HTERT RPE-1 (cell line): Measurements from ENCODE around the gene AFDN.

Experiments
- in situ Hi-C: fragments of 300-500 bp; cut with MboI; formaldehyde crosslinking; loops from 4 replicates; pipeline ENCODE4 v1.14.3; 2020; ENCODE audit warnings: low sequenced_read_pairs

AFDN gene, protein sequence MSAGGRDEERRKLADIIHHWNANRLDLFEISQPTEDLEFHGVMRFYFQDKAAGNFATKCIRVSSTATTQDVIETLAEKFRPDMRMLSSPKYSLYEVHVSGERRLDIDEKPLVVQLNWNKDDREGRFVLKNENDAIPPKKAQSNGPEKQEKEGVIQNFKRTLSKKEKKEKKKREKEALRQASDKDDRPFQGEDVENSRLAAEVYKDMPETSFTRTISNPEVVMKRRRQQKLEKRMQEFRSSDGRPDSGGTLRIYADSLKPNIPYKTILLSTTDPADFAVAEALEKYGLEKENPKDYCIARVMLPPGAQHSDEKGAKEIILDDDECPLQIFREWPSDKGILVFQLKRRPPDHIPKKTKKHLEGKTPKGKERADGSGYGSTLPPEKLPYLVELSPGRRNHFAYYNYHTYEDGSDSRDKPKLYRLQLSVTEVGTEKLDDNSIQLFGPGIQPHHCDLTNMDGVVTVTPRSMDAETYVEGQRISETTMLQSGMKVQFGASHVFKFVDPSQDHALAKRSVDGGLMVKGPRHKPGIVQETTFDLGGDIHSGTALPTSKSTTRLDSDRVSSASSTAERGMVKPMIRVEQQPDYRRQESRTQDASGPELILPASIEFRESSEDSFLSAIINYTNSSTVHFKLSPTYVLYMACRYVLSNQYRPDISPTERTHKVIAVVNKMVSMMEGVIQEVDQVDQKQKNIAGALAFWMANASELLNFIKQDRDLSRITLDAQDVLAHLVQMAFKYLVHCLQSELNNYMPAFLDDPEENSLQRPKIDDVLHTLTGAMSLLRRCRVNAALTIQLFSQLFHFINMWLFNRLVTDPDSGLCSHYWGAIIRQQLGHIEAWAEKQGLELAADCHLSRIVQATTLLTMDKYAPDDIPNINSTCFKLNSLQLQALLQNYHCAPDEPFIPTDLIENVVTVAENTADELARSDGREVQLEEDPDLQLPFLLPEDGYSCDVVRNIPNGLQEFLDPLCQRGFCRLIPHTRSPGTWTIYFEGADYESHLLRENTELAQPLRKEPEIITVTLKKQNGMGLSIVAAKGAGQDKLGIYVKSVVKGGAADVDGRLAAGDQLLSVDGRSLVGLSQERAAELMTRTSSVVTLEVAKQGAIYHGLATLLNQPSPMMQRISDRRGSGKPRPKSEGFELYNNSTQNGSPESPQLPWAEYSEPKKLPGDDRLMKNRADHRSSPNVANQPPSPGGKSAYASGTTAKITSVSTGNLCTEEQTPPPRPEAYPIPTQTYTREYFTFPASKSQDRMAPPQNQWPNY (N-terminal part only)

DNA sequence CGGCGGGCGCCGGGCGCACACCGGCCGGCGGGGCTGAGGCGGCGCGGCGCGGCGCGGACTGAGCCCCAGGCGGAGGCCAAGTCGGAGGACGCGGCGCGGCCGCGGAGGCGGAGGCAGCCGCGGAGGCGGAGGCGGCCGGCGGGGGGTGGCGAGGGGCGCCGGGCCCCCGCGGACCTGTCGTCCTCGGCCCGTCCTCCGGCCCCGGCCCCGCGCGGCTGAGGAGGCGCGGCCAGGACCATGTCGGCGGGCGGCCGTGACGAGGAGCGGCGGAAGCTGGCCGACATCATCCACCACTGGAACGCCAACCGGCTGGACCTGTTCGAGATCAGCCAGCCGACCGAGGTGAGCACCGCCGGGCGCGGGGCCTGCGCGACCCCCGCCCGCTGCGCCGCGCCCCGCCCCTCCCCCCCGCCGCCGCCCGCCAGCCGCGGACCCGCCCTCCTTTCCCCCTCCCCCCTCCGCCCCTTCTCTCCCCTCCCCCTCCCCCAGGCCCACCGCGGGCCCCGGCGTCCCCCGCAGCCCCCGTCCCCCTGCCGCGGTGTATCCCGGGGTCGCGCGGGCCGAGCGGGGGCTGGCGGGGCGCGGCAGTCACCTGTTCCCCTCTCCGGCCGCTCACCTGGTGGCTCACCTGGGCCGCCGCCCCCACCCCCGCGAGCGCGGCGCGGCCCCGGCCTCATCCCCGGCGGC, at the start of gene AFDN:
TSS of gene AFDN (plus strand) at position 16 of the 687 bp plus-strand sequence. CDS start at position 238, 222 bp downstream.
- in situ Hi-C loops = no loop called here

DNA sequence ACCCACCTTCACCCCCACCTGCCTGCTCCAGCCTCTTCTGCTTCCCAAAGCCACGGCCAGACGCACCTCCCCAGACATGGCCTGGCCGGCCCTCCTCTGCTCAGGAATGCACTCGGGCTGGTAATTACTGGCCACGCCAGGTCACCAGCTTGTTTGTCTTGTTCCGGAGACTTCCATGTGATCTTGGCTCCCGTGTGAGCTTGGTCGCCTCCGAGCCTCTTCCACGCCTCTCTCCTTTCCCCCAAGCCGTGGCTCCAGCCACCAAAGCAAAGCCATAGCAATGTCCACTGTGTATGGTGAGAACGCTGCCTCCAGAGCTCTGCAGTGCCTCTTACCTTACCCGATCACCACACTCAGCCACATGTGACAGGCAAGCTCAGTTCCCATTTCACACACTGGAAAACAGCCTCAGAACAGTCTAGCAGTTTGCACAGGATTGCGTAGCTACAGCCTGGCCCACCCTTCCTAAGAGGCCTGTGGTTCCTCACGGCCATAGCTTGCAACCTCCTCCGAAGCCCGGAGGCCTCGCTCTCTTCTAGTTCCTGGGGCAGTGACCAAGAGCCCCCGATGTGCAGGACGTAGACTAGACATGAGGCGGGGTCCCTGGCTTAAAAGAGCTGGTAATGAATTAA, 48.1 kb upstream of the AFDN start:
- in situ Hi-C loops = no loop called here

GRCh38 chr6:167779129-167779992, 47.4 kb upstream of the AFDN start:
- in situ Hi-C loops = no loop called here

GRCh38 chr6:167779993-167780655, 46.6 kb upstream of the AFDN start:
- in situ Hi-C loops = no loop called here

DNA sequence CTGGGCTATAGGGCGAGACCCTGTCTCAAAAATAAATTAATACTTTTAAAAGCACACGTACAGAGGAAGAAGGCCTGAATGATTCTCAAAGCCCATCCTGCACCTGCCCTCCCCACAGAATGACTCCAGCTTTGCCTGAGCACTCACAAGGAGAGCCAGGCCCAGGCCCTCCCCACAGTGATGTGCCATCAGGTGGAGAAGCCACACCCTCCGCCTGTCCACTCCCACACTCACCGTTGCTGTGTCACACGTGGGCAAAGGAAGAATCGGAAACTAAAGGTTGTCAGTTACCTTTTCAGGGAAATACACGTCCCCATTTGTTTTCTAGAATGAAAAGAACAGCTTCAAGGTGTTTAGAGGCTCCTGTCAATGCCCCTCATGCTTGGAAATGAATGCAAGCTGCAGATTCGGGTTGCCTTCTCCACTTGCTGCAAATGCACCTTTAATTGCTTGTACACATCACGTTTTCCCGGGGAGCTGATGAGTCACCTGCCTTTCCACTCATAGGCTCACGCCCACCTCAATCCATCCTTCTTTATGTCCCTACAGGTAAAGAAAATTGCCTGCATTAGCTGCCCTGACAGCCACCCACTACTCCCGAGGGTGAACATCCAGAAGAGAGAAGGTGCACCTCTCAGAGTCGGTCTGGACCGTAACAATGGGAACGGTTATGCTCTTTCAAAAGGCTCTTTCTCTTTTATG, 45.5 kb upstream of the AFDN start:
- in situ Hi-C loops = no loop called here

DNA sequence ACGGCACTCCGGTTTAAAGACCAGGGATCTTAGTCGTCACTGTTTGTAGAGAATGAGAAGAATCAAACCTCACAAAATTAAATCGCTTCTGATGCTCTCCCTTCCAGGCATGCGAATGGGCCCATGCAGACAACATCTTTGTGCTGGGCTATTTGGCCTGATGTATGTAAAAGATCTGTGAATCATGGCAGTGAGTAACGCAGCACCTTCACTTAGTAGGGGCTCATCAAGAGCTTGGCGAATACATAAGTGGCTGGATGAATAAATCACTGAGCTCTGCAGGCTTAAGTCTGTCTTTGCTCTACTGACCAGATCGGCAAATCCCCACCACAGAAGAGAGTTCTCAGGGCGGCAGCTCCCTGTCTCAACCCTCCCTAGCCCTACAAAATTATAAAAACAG, 44.8 kb upstream of the AFDN start:
- in situ Hi-C loops = no loop called here

- in situ Hi-C loops = no loop called here
Observed at GRCh38 chr6:167782698-167783517, 43.8 kb upstream of the AFDN start.

GRCh38 chr6:167786853-167787675, 39.6 kb upstream of the AFDN start:
- in situ Hi-C loops = no loop called here

- in situ Hi-C loops = no loop called here
Observed at GRCh38 chr6:167787896-167788562, 38.7 kb upstream of the AFDN start.

GRCh38 chr6:167788563-167788903, 38.2 kb upstream of the AFDN start:
- in situ Hi-C loops = no loop called here

DNA sequence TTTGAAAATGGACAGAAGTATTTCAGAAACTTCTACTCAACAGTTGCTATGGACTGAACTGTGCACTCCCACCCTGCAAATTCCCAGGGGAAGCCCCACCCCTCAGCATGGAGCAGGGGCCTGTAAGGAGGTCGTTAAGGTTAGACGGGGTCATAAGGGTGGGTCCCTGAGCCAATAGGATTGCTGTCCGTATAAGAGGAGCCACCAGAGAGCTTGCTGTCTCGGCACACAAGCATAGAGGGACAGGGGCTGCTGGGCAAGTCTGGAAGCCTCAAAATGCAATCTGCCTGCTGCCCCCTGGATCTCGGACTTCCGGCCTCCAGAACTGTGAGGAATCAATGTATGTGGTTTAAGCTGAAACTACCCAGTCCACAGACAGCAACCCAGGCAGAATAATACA, 37.4 kb upstream of the AFDN start:
- in situ Hi-C loops = no loop called here

GRCh38 chr6:167791091-167791779, 35.5 kb upstream of the AFDN start:
- in situ Hi-C loops = no loop called here

GRCh38 chr6:167791780-167792478, 34.8 kb upstream of the AFDN start:
- in situ Hi-C loops = no loop called here

DNA sequence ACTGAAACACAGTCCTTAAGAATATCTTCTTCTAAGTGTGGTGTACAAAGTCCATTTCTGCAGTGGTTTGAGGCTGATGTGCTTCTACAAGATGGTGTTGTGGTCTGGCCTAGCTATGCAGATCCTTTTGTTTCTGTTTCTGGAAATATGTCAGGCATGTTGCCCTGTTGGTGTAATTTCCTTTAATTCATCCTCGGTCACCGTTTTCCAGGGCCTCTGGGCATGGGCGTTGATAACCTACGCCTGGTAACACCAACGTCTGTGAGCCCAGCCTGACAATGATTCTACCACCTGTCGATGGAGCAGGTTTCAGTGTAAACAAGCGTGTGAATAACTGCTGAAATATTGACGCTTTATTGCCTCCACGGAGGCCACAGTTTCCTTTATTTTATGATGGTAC, 33.3 kb upstream of the AFDN start:
- in situ Hi-C loops = no loop called here
